ENCODE measurements around the gene RIPK1. TPM values are rescaled to one million over a fixed set of nuclear protein-coding genes. Genes with fewer than 3 reads are reported as not detected.

The RIPK1 gene
- total and polyA plus RNA-seq, 2 donors, result 22.4 to 24.5 TPM

DNA sequence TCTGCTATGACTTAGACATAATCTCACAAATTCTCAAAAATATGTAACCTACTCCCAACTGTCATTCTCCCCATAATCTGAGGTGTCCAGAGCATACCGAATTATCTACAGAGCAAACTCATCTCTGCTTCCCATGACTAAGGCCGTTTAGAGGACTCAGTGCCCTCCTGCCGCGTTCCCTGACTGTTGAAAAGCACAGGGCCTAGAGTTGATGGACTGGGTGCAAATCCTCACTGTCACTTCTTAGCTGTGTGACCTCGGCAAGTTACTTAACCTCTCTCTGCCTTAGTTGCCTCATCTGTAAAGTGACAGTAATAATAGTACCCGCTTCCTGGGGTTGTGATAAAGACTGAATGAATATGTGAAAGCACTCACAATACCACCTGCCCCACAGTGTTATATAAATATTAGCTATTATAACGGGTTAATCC, 93.8 kb downstream of the RIPK1 start:
- H3K27ac ChIP-seq (ENCODE audit: low read depth), result no peak overlapping the region
- H3K4me1 ChIP-seq (ENCODE audit: insufficient read depth), result no peaks in the 10 kb centered on the region
- no peaks in the 10 kb centered on the region for H3K36me3 ChIP-seq (ENCODE audit: insufficient read depth)
- DNase-seq (ENCODE audit: extremely low spot score), result no peak
- H3K4me3 ChIP-seq (ENCODE audit: low read depth, low read length), result peak overlapping the region; percentile 59
- 56% methylated on average over 7 of the region's 7 CpGs for WGBS

GRCh38 chr6:3162565-3163247, 94.4 kb downstream of the RIPK1 start:
- Histone ChIP-seq H3K4me3 (ENCODE audit: low read depth, low read length) (peak overlapping the region; percentile 59), H3K36me3 (ENCODE audit: insufficient read depth) (no peaks in the 10 kb centered on the region), H3K4me1 (ENCODE audit: insufficient read depth) (no peaks in the 10 kb centered on the region), H3K27ac (ENCODE audit: low read depth) (peak overlapping the region; percentile 86)
- under 1% methylated on average over 74 of the region's 74 CpGs for WGBS
- no peak for DNase-seq (ENCODE audit: extremely low spot score)

GRCh38 chr6:3163248-3163594, 94.9 kb downstream of the RIPK1 start:
- no peak overlapping the region for H3K27ac ChIP-seq (ENCODE audit: low read depth)
- no peaks in the 10 kb centered on the region for H3K36me3 ChIP-seq (ENCODE audit: insufficient read depth)
- H3K4me3 ChIP-seq (ENCODE audit: low read depth, low read length), result peak overlapping the region; percentile 59
- no peak for DNase-seq (ENCODE audit: extremely low spot score)
- WGBS, result 25% methylated on average over 13 of the region's 13 CpGs
- H3K4me1 ChIP-seq (ENCODE audit: insufficient read depth), result no peaks in the 10 kb centered on the region

GRCh38 chr6:3164388-3164787, 96.1 kb downstream of the RIPK1 start:
- 93% methylated on average over 6 of the region's 6 CpGs for WGBS
- Histone ChIP-seq H3K27ac (ENCODE audit: low read depth) (no peak overlapping the region), H3K4me3 (ENCODE audit: low read depth, low read length) (no peak overlapping the region), H3K4me1 (ENCODE audit: insufficient read depth) (no peaks in the 10 kb centered on the region), H3K36me3 (ENCODE audit: insufficient read depth) (no peaks in the 10 kb centered on the region)
- no peak for DNase-seq (ENCODE audit: extremely low spot score)

Small RNA genes within 50 kb of the gene (small RNA-seq; reads per million reads assigned to genes)
- gene AL133351.4 (not detected), gene RNA5SP201 (not detected)

Other genes with a start within 250 kb of the RIPK1 start
- gene SERPINB1, start 226.6 kb upstream of the RIPK1 start, total RNA-seq, result 15.9 TPM
- gene SERPINB1, start 226.6 kb upstream of the RIPK1 start, polyA plus RNA-seq, result 29.3 TPM
- 8.2 TPM for gene SERPINB9, start 165.2 kb upstream of the RIPK1 start, total RNA-seq
- 4.4 TPM for gene SERPINB9, start 165.2 kb upstream of the RIPK1 start, polyA plus RNA-seq
- gene SERPINB6, start 96.9 kb upstream of the RIPK1 start, total RNA-seq, result 58.8 TPM
- gene SERPINB6, start 96.9 kb upstream of the RIPK1 start, polyA plus RNA-seq, result 130 TPM
- 8.7 TPM for gene NQO2, start 68.6 kb upstream of the RIPK1 start, total RNA-seq
- 25.5 TPM for gene NQO2, start 68.6 kb upstream of the RIPK1 start, polyA plus RNA-seq
- 23.7 TPM for gene BPHL, start 50.2 kb downstream of the RIPK1 start, total RNA-seq
- gene BPHL, start 50.2 kb downstream of the RIPK1 start, polyA plus RNA-seq, result 13.3 TPM
- 52.8 TPM for gene TUBB2A, start 89.0 kb downstream of the RIPK1 start, total RNA-seq
- gene TUBB2A, start 89.0 kb downstream of the RIPK1 start, polyA plus RNA-seq, result 96.2 TPM
- gene TUBB2B, start 159.2 kb downstream of the RIPK1 start, total RNA-seq, result 55.6 TPM
- 22.4 TPM for gene TUBB2B, start 159.2 kb downstream of the RIPK1 start, polyA plus RNA-seq
- gene PSMG4, start 190.5 kb downstream of the RIPK1 start, total RNA-seq, result 19.8 TPM
- 29.5 TPM for gene PSMG4, start 190.5 kb downstream of the RIPK1 start, polyA plus RNA-seq

All from urinary bladder (tissue), 4 donors.